Occipital lobe (tissue), 2 donors: ENCODE results near the gene ATP11A. TPM values are rescaled to one million over a fixed set of nuclear protein-coding genes. Genes with fewer than 3 reads are reported as not detected.
A peak's percentile ranks its signal among the peaks of the same experiment; 100 is the strongest.
"Not testable (repeated sequence)": the region's sequence is repeated elsewhere in the genome, so short reads cannot be mapped to it uniquely, and the experiment has no call there.

Source experiments
- DNase-seq: peaks from one replicate; lab custom pipeline; 2025; lab: John Stamatoyannopoulos, UW
- total RNA-seq: library from RNA; depleted of rRNA; stranded (reverse); fragments of >200 nt; gene quantifications from one replicate; pipeline ENCODE4 v1.2.3, GENCODE V29; 2014

ATP11A gene
- total RNA-seq, 1 donor from 2014 or later, result 6.7 TPM

- DNase-seq, result no peak
Observed at GRCh38 chr13:112774448-112774792, 84.6 kb downstream of the ATP11A start.

DNA sequence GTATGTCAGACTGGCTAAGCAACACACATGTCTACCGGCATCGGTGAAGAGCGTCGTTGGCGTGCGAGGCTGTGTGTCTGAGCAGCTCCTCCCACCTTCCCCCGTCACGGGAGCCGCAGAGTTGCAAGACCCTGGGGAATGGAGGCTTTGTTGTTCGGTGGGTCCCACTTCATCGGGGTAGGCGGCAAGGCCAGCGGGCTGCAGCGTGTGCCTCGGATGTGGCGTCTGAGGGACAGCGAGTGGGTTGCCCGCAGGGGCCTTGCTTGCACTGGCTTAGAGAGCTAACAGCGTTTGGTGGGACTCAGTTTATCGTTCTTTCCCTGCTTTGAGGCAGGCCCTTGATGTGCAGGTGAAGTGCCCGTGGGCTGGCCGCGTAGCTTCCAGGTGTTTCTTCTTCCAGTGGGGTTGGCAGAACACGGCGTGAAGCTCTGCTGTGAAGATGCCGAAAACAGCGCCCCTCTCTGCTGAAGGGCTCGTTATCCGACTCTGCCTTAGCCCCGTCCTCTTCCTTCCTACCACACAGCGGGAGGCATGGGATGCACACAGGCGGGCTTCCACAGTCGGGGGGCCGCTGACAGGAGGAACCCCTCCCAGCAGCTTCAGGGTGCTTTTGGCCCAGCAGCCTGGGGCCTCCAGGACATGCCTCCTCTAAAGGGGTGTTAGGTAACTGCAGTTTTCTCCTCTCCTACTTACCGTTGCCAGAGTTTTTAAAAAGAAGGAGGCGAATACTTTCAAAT is 85.2 kb downstream of the ATP11A start:
- DNase-seq, result no peak

GRCh38 chr13:112775791-112776279 is 86.0 kb downstream of the ATP11A start:
- no peak for DNase-seq

- no peak for DNase-seq
Observed at GRCh38 chr13:112776354-112776753, 86.5 kb downstream of the ATP11A start.

- no peak for DNase-seq
Observed at GRCh38 chr13:112776971-112777370, 87.1 kb downstream of the ATP11A start.

DNA sequence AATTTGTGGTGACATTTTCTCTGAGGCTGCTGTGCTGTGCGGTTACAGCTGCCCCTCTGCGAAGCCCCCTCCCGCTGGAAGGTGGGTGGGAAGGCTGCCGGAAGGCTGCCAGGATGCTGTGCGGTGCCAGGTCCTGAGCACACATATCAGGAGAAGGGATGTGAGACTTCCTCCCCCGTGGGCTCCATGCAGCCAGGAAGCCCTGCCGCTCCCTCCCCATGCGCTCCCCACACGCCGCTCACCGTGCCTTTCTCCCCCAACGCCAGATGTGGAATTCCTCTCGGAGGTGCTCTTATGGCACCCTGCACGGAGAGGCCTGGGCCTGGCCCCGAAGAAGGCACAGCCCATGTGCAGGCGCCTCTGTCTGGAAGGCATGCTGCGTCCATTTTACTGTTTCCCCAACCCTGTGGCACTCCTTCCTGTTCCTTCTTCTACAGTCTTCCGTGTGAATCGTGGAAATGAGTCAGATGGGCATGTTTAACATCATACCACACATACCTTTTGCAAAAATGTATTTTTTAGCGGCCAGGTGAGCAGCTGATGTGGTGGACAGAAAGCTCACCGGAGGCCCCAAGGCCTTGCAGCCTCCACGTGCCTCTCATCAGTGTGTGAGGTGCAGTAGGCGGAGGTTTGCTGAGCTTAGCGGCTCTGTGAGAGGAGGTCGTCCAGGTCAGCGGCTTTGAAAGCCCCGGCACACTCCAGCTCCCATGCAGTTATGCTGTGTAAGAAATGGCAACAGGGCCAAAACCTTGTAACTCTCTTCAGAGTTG is 88.0 kb downstream of the ATP11A start:
- no peak for DNase-seq

GRCh38 chr13:112779856-112780604 is 90.2 kb downstream of the ATP11A start:
- no peak for DNase-seq

GRCh38 chr13:112781287-112781686 is 91.4 kb downstream of the ATP11A start:
- DNase-seq, result no peak

GRCh38 chr13:112781881-112782361 is 92.1 kb downstream of the ATP11A start:
- peak; percentile 39 for DNase-seq

GRCh38 chr13:112782429-112783010 is 92.7 kb downstream of the ATP11A start:
- DNase-seq, result no peak

GRCh38 chr13:112783135-112783977 is 93.5 kb downstream of the ATP11A start:
- no peak for DNase-seq

GRCh38 chr13:112783978-112784371 is 94.1 kb downstream of the ATP11A start:
- no peak for DNase-seq

DNA sequence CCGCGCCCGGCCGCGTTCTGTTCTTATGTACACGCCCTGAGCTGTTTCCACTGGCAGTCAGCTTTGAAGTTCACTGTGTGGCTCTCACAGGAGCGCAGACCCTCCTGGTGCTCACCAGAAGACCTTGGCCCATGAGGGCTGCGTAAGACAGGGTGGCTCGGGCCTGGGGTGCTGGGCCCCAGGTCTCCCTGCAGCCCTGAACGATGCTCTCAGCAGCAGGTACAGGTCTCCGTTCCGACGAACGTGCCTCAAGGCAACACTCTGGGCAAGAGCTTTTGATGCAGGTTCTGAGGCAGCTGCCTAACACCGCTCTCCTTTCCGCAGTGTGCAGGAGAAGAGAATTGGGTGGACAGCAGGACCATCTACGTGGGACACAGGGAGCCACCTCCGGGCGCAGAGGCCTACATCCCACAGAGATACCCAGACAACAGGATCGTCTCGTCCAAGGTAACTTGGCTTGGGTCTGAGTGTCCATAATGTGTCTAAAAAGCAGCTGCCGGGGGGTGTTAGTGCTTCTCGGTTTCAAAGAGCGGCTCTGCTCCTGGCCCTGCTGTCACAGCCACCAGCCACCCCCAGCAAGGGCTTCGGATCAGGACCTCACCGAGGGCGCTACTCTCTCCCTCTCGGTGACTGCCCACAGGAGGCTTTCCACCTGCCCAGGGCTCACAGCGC is 95.1 kb downstream of the ATP11A start:
- no peak for DNase-seq

DNA sequence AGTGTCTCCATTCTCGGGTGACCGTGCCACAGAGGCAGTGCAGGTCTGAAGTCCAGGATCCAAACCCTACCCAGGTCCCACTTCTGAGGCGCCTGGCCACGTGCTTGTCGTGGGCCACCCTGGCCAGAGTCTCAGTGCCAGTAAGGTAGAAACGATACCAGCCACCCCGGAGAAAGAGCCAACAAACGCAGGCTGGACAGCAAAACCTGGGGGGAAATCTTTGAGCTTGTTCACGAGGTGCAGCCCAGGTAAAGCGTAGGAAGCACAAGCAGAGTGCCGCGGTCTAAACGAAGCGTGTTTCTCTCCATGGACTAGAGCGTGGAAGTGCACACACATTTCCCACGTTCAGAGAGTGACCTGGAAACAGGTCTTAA is 95.6 kb downstream of the ATP11A start:
- DNase-seq, result no peak

- not testable (repeated sequence) for DNase-seq
Observed at GRCh38 chr13:112786810-112787209, 97.0 kb downstream of the ATP11A start.

DNA sequence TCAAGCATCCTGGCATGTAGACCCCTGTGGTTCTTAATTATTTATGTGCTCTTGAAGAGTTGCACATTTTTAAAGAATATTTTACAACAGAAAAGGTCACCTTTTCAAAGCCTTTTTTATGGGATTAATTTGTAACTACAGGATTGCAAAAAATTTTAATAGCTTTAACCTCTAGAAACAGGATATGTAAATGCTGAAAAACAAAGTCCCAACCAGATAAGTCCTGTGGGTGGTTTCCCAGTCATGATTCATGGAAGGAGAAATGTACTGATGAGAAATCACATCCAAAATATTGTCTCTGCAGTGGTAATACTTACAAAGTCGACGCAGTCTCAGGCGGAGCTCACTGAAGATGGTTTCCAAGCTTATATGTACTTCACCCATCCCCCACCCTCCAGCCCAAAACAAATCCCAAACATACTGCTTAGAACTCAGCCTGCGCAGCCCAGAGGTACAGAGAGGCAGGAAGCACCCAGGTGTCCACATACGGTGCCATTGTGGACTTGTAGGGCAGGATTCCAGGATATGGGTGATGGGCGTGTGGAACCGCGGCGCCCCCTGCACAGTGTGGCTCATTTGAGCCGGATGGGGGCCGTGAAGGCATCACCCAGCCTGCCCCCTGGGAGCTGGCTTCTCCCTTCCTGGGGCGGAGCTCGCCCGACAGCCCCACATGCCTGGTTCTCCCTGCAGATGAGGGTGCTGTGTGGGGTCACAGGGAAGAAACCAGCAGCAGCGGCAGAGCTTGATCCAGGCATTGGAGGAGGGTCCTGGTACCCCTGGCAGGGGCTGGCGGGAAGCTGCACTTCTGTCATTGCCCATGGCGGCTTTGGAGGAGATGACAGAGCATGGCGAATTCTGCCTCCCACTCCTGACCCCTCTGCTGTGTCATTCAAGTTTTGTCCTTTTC is 101.2 kb downstream of the ATP11A start:
- no peak for DNase-seq

DNA sequence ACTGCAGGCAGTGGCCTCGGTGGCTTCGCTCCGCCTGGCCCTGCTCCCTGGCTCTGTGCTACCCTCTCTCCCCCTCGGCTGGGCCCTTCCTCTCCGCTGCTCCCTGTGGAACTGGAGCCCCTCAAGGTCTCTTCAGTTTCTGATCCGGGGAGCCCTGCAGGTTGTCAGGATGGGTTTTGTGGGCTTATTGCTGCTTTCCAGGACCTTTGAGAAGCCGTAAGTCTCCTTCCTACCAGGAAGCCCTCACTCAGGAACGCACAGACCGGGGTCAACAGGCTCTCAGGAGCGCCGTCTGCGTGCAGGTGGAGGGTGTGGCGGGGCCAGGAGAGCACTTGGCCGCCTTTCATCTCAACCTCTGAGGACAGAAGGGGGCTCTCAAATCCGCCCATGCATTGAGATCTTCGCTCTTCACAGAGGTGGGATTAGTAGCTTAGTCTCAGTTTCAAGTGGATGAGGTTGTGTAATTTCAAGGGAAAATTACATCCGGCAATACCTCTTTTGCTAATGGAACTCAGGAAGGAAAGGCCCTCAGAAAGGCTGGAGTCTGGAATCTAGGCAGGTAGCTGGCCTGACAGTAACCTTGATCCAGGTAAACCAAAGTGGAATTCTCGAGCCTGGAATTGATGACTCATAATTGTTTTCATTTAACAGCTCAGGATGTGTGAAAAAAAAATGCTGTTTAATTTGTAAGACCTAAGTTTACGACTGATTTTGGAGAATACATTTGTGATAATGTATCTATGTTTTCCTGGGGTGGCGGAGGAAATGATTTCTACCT is 102.0 kb downstream of the ATP11A start:
- no peak for DNase-seq

- no peak for DNase-seq
Observed at GRCh38 chr13:112792511-112792910, 102.7 kb downstream of the ATP11A start.
